Suprapubic skin (tissue), 4 donors: ENCODE results near the gene CAPZB. TPM values are rescaled to one million over a fixed set of nuclear protein-coding genes. Genes with fewer than 3 reads are reported as not detected.

Source experiments
- DNase-seq, 2 donors: peaks; one replicate each; pipeline ENCODE4 v3.0.0-alpha.2; 2019; ENCODE audit warnings: low spot score in 2 of 2
- H3K27ac ChIP-seq: fragments of 200-600 bp; sonication (generic); one replicate; pipeline ENCODE4 v1.5.1; 2019
- H3K27me3 ChIP-seq: fragments of 200-600 bp; sonication (generic); one replicate; pipeline ENCODE4 v1.5.1; 2019
- H3K36me3 ChIP-seq: fragments of 200-600 bp; sonication (generic); one replicate; pipeline ENCODE4 v1.5.1; 2019
- H3K4me1 ChIP-seq: fragments of 200-600 bp; sonication (generic); one replicate; pipeline ENCODE4 v1.5.1; 2019
- H3K4me3 ChIP-seq: fragments of 200-600 bp; sonication (generic); one replicate; pipeline ENCODE4 v1.5.1; 2019; ENCODE audit warnings: mild to moderate bottlenecking
- H3K9me3 ChIP-seq: fragments of 200-600 bp; sonication (generic); one replicate; pipeline ENCODE4 v1.5.1; 2019
- EP300 ChIP-seq: sonication (generic); formaldehyde crosslinking; IDR thresholded peaks from one replicate; pipeline ENCODE4 v1.6.1; 2017; ENCODE audit warnings: antibody characterized with exemption
- POLR2A ChIP-seq, 2 donors: fragments of 450-650 bp; IDR thresholded peaks; one replicate each; pipeline ENCODE4 v1.6.1; 2017; ENCODE audit warnings: antibody characterized with exemption in 2 of 2, mild to moderate bottlenecking in 2 of 2, moderate library complexity in 2 of 2
- POLR2AphosphoS5 ChIP-seq, 3 donors: sonication (generic); formaldehyde crosslinking; IDR thresholded peaks; one replicate each; pipeline ENCODE4 v1.6.1; 2017; ENCODE audit warnings: antibody characterized with exemption in 3 of 3
- WGBS: methylation state at CpG from one replicate; pipeline ENCODE4 v1.1.5; 2018; 5-methylcytosine and 5-hydroxymethylcytosine counted together
- total RNA-seq, 4 donors: library from RNA; depleted of rRNA; stranded (reverse); fragments of >200 nt; gene quantifications; one replicate each; pipeline ENCODE4 v1.1.0, GENCODE V29; 2016
- TF ChIP-seq, protein P1 (sequence below), 2 donors: fragments of 200-600 bp in 1 of 2; fragments of 450-650 bp in 1 of 2; sonication (generic) in 1 of 2; IDR thresholded peaks; one replicate each; pipeline ENCODE4 v1.5.1; 2016 to 2019; ENCODE audit warnings: antibody characterized with exemption in 2 of 2, mild to moderate bottlenecking in 1 of 2, moderate library complexity in 1 of 2

The CAPZB gene
- total RNA-seq, 4 donors from 2014 or later = 101 to 130 (median 126) TPM

DNA sequence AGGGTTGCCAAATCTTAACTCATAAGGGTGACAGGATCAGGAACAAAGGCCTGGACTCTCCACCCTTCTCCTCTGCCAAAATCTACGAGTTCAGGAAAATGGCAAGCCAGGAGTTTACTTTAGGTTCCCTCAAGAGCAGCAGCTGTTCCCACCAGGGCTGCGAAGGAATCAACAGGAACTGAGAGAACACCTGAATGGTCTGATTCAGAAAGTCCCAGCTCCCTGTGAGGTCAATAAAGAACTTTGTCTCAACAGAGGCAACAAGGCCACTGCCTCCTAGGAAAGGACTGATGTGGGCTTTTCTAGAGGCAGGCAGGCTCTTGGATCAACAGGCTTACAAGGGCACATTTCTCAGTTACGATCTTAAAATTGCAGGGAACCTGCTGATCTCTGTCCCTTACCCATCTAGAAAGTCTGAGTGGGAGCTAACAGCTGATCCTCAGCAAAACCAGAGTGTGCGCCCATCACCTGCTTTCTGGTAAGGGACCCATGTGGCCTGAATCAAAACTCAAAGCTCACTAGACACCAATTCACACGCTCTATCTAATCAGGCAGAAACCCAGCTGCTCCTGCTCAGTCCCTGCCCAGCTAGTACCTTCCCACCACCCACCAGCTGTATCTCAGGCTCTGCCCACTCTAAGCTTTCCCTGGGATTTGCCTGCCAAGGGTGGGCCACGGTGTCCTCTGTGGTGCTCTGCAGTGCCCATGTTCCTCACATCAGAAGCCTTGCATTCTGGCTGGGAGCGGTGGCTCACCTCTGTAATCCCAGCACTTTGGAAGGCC is 83.1 kb downstream of the CAPZB start:
- Histone ChIP-seq H3K27ac (no peak overlapping the region), H3K27me3 (no peaks in the 10 kb centered on the region), H3K4me3 (no peak overlapping the region), H3K36me3 (no peaks in the 10 kb centered on the region), H3K4me1 (peaks cover 50% of the 10 kb centered on the region), H3K9me3 (no peaks in the 10 kb centered on the region)
- no peak for DNase-seq
- TF ChIP-seq, protein P1, sequence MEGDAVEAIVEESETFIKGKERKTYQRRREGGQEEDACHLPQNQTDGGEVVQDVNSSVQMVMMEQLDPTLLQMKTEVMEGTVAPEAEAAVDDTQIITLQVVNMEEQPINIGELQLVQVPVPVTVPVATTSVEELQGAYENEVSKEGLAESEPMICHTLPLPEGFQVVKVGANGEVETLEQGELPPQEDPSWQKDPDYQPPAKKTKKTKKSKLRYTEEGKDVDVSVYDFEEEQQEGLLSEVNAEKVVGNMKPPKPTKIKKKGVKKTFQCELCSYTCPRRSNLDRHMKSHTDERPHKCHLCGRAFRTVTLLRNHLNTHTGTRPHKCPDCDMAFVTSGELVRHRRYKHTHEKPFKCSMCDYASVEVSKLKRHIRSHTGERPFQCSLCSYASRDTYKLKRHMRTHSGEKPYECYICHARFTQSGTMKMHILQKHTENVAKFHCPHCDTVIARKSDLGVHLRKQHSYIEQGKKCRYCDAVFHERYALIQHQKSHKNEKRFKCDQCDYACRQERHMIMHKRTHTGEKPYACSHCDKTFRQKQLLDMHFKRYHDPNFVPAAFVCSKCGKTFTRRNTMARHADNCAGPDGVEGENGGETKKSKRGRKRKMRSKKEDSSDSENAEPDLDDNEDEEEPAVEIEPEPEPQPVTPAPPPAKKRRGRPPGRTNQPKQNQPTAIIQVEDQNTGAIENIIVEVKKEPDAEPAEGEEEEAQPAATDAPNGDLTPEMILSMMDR (IDR thresholded peaks at IDR 0.05) = no peak
- TF ChIP-seq EP300 (no peak), POLR2A (IDR thresholded peaks at IDR 0.05) (no peak), POLR2AphosphoS5 (IDR thresholded peaks at IDR 0.05) (no peak)
- 84% methylated on average over 7 of the region's 7 CpGs for WGBS

DNA sequence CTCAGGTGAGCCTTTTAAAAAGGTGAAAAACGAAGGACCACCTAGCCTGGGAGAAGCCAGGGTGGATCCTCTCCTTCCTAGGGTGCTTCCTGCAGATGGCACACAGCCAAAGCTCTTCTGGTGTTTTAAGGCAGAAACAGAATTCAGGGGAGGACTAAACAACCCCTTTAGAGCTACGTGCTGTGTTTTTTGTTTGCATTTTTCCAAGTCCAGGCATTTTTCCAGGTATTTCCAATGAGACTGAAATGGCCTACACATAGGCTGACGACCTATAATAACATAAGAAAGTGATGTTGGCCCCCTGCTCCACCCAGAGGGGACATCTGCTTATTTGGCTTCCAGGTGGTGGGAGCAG is 83.8 kb downstream of the CAPZB start:
- TF ChIP-seq POLR2A (IDR thresholded peaks at IDR 0.05) = no peak
- TF ChIP-seq, protein P1 (IDR thresholded peaks at IDR 0.05) = no peak
- H3K27me3 ChIP-seq = no peaks in the 10 kb centered on the region
- DNase-seq = no peak
- H3K27ac ChIP-seq = no peak overlapping the region
- H3K4me1 ChIP-seq = peaks cover 50% of the 10 kb centered on the region
- no peak overlapping the region for H3K4me3 ChIP-seq
- 73% methylated on average over 3 of the region's 3 CpGs for WGBS
- H3K9me3 ChIP-seq = no peaks in the 10 kb centered on the region
- H3K36me3 ChIP-seq = no peaks in the 10 kb centered on the region

DNA sequence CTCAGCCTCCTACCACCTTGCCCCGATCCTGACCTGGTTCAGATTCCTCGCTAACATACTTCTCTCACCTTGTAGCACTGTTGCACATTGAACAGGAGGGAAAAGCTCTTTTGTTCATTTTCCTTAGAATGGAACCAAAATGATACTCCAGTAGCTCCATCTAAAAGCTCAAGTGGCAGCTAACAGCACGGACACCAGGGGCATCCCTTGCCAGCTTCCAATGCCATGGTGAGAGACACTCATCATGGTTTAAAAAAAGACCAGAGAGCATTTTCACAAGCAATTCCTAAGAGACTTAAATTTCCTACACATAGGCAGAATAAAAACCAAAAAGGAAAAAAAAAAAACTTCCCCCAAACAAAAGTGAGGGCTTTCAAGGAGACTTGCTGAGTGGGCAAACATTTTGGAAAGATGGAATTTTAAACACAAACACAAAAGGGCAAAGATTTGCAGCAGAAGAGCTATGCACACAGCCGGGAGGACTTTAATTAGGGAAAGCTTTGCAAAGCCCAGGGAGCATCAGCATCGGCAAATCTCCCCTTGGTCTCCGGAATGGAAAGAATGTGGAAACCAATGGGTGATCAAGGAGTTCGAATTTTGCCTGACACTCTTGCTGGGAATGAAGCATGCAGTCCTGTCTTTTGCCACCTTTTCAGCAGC is 84.3 kb downstream of the CAPZB start:
- Histone ChIP-seq H3K27me3 (no peaks in the 10 kb centered on the region), H3K4me1 (peaks cover 47% of the 10 kb centered on the region), H3K27ac (no peak overlapping the region), H3K36me3 (no peaks in the 10 kb centered on the region), H3K9me3 (no peaks in the 10 kb centered on the region), H3K4me3 (no peak overlapping the region)
- 76% methylated on average over 7 of the region's 7 CpGs for WGBS
- DNase-seq = no peak
- TF ChIP-seq EP300 (no peak), POLR2A (IDR thresholded peaks at IDR 0.05) (no peak), POLR2AphosphoS5 (IDR thresholded peaks at IDR 0.05) (no peak)
- TF ChIP-seq, protein P1 (IDR thresholded peaks at IDR 0.05) = no peak

DNA sequence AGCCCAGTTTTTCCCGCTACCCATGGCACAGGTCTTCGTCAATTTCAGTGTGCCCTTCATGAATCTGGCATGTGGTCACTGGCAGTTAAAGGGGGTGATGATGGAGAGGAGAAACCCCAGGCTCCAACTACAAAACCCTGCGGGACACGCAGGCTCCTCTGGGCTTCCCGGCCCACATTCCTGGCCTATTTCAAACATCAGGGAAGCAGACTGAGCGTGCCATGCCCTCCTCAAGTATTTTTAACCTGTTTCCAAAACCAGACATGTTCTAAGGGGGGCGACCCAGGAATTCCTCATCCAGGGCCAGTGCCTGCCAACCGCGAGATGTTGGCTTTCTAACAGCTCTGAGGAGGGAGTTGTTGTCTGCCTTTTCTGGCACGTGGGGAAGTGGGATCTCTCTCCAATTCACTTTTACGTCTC is 85.1 kb downstream of the CAPZB start:
- 66% methylated on average over 8 of the region's 11 CpGs for WGBS
- TF ChIP-seq, protein P1 (IDR thresholded peaks at IDR 0.05) = no peak
- no peak for TF ChIP-seq POLR2A (IDR thresholded peaks at IDR 0.05)
- no peak for TF ChIP-seq POLR2AphosphoS5 (IDR thresholded peaks at IDR 0.05)
- TF ChIP-seq EP300 = no peak
- Histone ChIP-seq H3K9me3 (no peaks in the 10 kb centered on the region), H3K4me1 (peaks cover 48% of the 10 kb centered on the region), H3K27me3 (no peaks in the 10 kb centered on the region), H3K27ac (no peak overlapping the region), H3K4me3 (no peak overlapping the region), H3K36me3 (no peaks in the 10 kb centered on the region)
- DNase-seq = no peak

DNA sequence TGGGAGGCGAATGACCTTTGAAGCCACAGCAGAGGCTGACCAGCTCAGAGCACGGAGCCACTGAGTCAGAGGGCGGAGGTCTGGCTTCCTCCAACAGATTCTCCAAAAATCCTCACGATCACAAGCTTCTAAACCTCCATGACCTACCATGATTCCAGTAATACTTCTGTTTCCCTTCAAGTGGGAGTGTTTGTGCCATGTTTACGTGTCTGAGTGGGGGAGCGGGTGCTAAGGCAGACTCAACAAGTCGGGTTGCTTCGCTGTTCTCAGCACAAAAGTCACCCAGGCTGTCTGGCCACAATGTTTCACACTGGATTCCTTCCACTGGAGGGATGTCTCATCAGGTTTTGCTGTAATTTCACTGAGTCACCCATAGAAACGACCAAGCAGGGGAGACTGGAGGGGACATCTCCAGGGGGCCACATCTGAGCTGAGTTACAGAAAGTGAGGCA is 87.0 kb downstream of the CAPZB start:
- Histone ChIP-seq H3K36me3 (no peaks in the 10 kb centered on the region), H3K4me3 (no peak overlapping the region), H3K27me3 (no peaks in the 10 kb centered on the region), H3K27ac (no peak overlapping the region), H3K4me1 (peaks cover 41% of the 10 kb centered on the region), H3K9me3 (no peaks in the 10 kb centered on the region)
- no peak for DNase-seq
- 69% methylated on average over 8 of the region's 9 CpGs for WGBS
- TF ChIP-seq EP300 (no peak), POLR2AphosphoS5 (IDR thresholded peaks at IDR 0.05) (no peak), POLR2A (IDR thresholded peaks at IDR 0.05) (no peak)
- TF ChIP-seq, protein P1 (IDR thresholded peaks at IDR 0.05) = no peak
